K562 (cell line): ENCODE measurements around the gene BAIAP3. TPM values are rescaled to one million over a fixed set of nuclear protein-coding genes. Genes with fewer than 3 reads are reported as not detected.

Experiments
- ATF2 ChIP-seq: sonication (generic); formaldehyde crosslinking; IDR thresholded peaks from 2 replicates; pipeline ENCODE4 v1.8.1; 2022; ENCODE audit warnings: missing genetic modification reagents
- ATF6 ChIP-seq: sonication (generic); formaldehyde crosslinking; IDR thresholded peaks from 2 replicates; pipeline ENCODE4 v1.4.0; 2020; ENCODE audit warnings: mild to moderate bottlenecking, missing genetic modification reagents
- CHCHD3 ChIP-seq: fragments of 250-450 bp; sonication (Bioruptor Pico); IDR thresholded peaks from 2 replicates; pipeline ENCODE4 v2.1.2; 2022; ENCODE audit warnings: mild to moderate bottlenecking
- ELK1 ChIP-seq: sonication (generic); formaldehyde crosslinking; IDR thresholded peaks from 2 replicates; pipeline ENCODE4 v1.8.1; 2022; ENCODE audit warnings: missing genetic modification reagents
- GTF2B ChIP-seq: IDR thresholded peaks from 2 replicates; pipeline ENCODE4 v1.6.1; 2011; ENCODE audit not compliant: insufficient read length; ENCODE audit errors: extremely low read depth
- HDGF ChIP-seq: fragments of 450-650 bp; IDR thresholded peaks from 2 replicates; pipeline ENCODE4 v1.6.1; 2016
- HIVEP1 ChIP-seq: fragments of 250-450 bp; sonication (Bioruptor Pico); IDR thresholded peaks from 2 replicates; pipeline ENCODE4 v1.4.0; 2020; ENCODE audit warnings: mild to moderate bottlenecking
- HOXB6 ChIP-seq: fragments of 250-450 bp; sonication (Bioruptor Pico); IDR thresholded peaks from 2 replicates; pipeline ENCODE4 v1.5.1; 2022; ENCODE audit warnings: mild to moderate bottlenecking, borderline replicate concordance
- KDM1A ChIP-seq, 2 experiments: fragments of 450-650 bp; IDR thresholded peaks; 2 replicates each; pipeline ENCODE4 v1.6.1; 2016; ENCODE audit warnings: mild to moderate bottlenecking in 2 of 2
- KHSRP ChIP-seq: fragments of 450-650 bp; IDR thresholded peaks from 2 replicates; pipeline ENCODE4 v1.6.1; 2017
- LEF1 ChIP-seq: fragments of 450-650 bp; IDR thresholded peaks from 2 replicates; pipeline ENCODE4 v1.6.1; 2016; ENCODE audit warnings: mild to moderate bottlenecking
- MEF2D ChIP-seq: conservative IDR thresholded peaks from 2 replicates; pipeline ENCODE4 v1.6.1; 2016; ENCODE audit warnings: low read depth, missing genetic modification characterization, missing compliant biosample characterization
- NFIX ChIP-seq: fragments of 250-450 bp; sonication (Bioruptor Pico); IDR thresholded peaks from 2 replicates; pipeline ENCODE4 v1.4.0; 2020; ENCODE audit warnings: low read depth, mild to moderate bottlenecking, moderate library complexity
- PRMT5 ChIP-seq: sonication (generic); formaldehyde crosslinking; IDR thresholded peaks from 2 replicates; pipeline ENCODE4 v1.5.0; 2020; ENCODE audit warnings: missing genetic modification reagents
- PTTG1 ChIP-seq: fragments of 450-650 bp; IDR thresholded peaks from 2 replicates; pipeline ENCODE4 v1.6.1; 2016; ENCODE audit warnings: low read depth, mild to moderate bottlenecking, missing genetic modification characterization, missing compliant biosample characterization
- PYGO2 ChIP-seq: fragments of 450-650 bp; IDR thresholded peaks from 2 replicates; pipeline ENCODE4 v1.6.1; 2016; ENCODE audit warnings: mild to moderate bottlenecking, missing genetic modification characterization, moderate library complexity, missing compliant biosample characterization
- RBM39 ChIP-seq: fragments of 200-400 bp; formaldehyde crosslinking; optimal IDR thresholded peaks from 2 replicates; pipeline ENCODE3; 2018; ENCODE audit warnings: low read depth, low read length
- SETDB1 ChIP-seq: IDR thresholded peaks from one replicate; pipeline ENCODE4 v1.6.1; 2012; ENCODE audit warnings: low read length, control low read depth, inconsistent platforms
- TAF1 ChIP-seq: IDR thresholded peaks from 2 replicates; pipeline ENCODE4 v1.6.1; 2011; ENCODE audit warnings: mild to moderate bottlenecking, low read length, moderate library complexity; ENCODE audit not compliant: insufficient read depth, control insufficient read depth, severe bottlenecking; ENCODE audit errors: extremely low read depth
- TEAD1 ChIP-seq, 2 experiments: fragments of 450-650 bp in 1 of 2; sonication (generic) in 1 of 2; formaldehyde crosslinking; IDR thresholded peaks; 2 replicates each; pipeline versions ENCODE4 v1.4.0 to v1.8.0; 2020 to 2022; ENCODE audit warnings: mild to moderate bottlenecking in 2 of 2, missing genetic modification reagents in 1 of 2
- ZFX ChIP-seq: sonication (generic); formaldehyde crosslinking; IDR thresholded peaks from 2 replicates; pipeline ENCODE4 v1.8.0; 2022; ENCODE audit warnings: mild to moderate bottlenecking, missing genetic modification reagents, moderate library complexity
- ZNF134 ChIP-seq: fragments of 250-450 bp; sonication (Bioruptor Pico); conservative IDR thresholded peaks from 2 replicates; pipeline ENCODE4 v1.4.0; 2020
- ZNF175 ChIP-seq: fragments of 200-800 bp; sonication (Bioruptor generic); IDR thresholded peaks from 2 replicates; pipeline ENCODE4 v1.6.1; 2016; ENCODE audit warnings: low read depth, mild to moderate bottlenecking, missing genetic modification characterization, missing compliant biosample characterization
- ZNF24 ChIP-seq: fragments of 450-650 bp; IDR thresholded peaks from 2 replicates; pipeline ENCODE4 v1.6.1; 2016
- ZNF263 ChIP-seq: sonication (generic); formaldehyde crosslinking; IDR thresholded peaks from 2 replicates; pipeline ENCODE4 v1.8.0; 2022; ENCODE audit warnings: mild to moderate bottlenecking, missing genetic modification reagents, borderline replicate concordance
- ZZZ3 ChIP-seq: fragments of 450-650 bp; IDR thresholded peaks from 2 replicates; pipeline ENCODE4 v1.6.1; 2016; ENCODE audit warnings: antibody characterized with exemption, mild to moderate bottlenecking, moderate library complexity
- polyA plus RNA-seq, 8 experiments: library from polyadenylated mRNA; depleted of rRNA in 4 of 8; stranded (reverse) in 5 of 8; unstranded in 3 of 8; fragments of >200 nt; fragmentation: Nextera tagmentation in 2 of 8; fragmentation: Illumina TruSeq in 1 of 8; extraction: Ambion mirVana in 2 of 8; extraction: Trizol in 1 of 8; gene quantifications; 2 replicates each; pipeline versions ENCODE4 v1.2.1 to v1.2.3, GENCODE V29; 2011 to 2014; ENCODE audit warnings: inconsistent platforms in 1 of 8, missing spikeins in 1 of 8
- total RNA-seq, 7 experiments: library from RNA; depleted of rRNA in 6 of 7; stranded (reverse); fragments of >200 nt in 6 of 7; fragmentation: Illumina TruSeq in 2 of 7; extraction: Trizol in 2 of 7; gene quantifications; 2 replicates each; pipeline versions ENCODE4 v1.2.1 to v1.2.3, GENCODE V29; 2011 to 2021; ENCODE audit warnings: low replicate concordance in 1 of 7

BAIAP3 gene
- total and polyA plus RNA-seq, 9 of the 15 experiments (the other 6 are each of a cell fraction or from before 2014, with no cell fraction given) = 0.03 to 4.5 (median 0.57) TPM; not detected in 1

GRCh38 chr16:1293921-1294656, 39.4 kb upstream of the BAIAP3 start (continued):
- TF ChIP-seq CHCHD3 (CRISPR knock-in tag) = no peak; the same call in 1 of the 2 replicates
- TF ChIP-seq KDM1A (IDR thresholded peaks at IDR 0.05) = peak in 1 of 2 experiments; percentile 41; a peak in 2 of 4 replicates
- TF ChIP-seq RBM39 = no peak
- no peak for TF ChIP-seq TAF1
- TF ChIP-seq ZNF24 = no peak
- TF ChIP-seq ZNF134 (CRISPR knock-in tag) = peak; percentile 89
- TF ChIP-seq ZNF175 (CRISPR knock-in tag) = peak; percentile 100
- no peak for TF ChIP-seq ZNF263 (CRISPR knock-in tag)
- TF ChIP-seq KHSRP = no peak
- no peak for TF ChIP-seq GTF2B
- peak; percentile 81; the same call in 1 of the 2 replicates for TF ChIP-seq HOXB6
- TF ChIP-seq HDGF = no peak
- TF ChIP-seq PTTG1 (tag) = peak; percentile 99
- TF ChIP-seq ELK1 (CRISPR knock-in tag) = no peak
- TF ChIP-seq TEAD1 (CRISPR knock-in tag; IDR thresholded peaks at IDR 0.05) = peak in 1 of 2 experiments; percentile 99; a peak in 2 of 4 replicates
- no peak for TF ChIP-seq PRMT5 (CRISPR knock-in tag)
- peak; percentile 38; the same call in 1 of the 2 replicates for TF ChIP-seq ZFX (CRISPR knock-in tag)
- TF ChIP-seq HIVEP1 (CRISPR knock-in tag) = peak; percentile 98
- TF ChIP-seq MEF2D = peak; percentile 99
- TF ChIP-seq ZZZ3 = no peak
- TF ChIP-seq SETDB1 = no peak
- no peak for TF ChIP-seq LEF1
- TF ChIP-seq PYGO2 = peak; percentile 99
- no peak for TF ChIP-seq ATF6
- TF ChIP-seq ATF2 (CRISPR knock-in tag) = no peak
- TF ChIP-seq NFIX (CRISPR knock-in tag) = peak; percentile 65
